Calu3 (cell line): ENCODE results near the gene GPR137B. TPM values are rescaled to one million over a fixed set of nuclear protein-coding genes. Genes with fewer than 3 reads are reported as not detected.

ENCODE experiments used
- BruUV-seq: library from RNA; stranded (reverse); fragments of 400-500 nt; replicated peaks from 2 replicates; lab custom pipeline; 2021; lab: Mats Ljungman, UMichigan
- CTCF ChIA-PET: fragments of 300-600 bp; sonication (Branson Sonifier 250); formaldehyde crosslinking; loops from one replicate; lab custom pipeline; 2022; ENCODE audit warnings: antibody characterized with exemption; lab: Charles Lee
- DNase-seq: peaks from one replicate; pipeline ENCODE4 v3.0.0; 2022
- H3K27ac Mint-ChIP-seq: one replicate; pipeline ENCODE4 v1.8.0; 2022; ENCODE audit warnings: mixed read lengths; ENCODE audit not compliant: unreplicated experiment
- H3K27me3 Mint-ChIP-seq: one replicate; pipeline ENCODE4 v1.8.0; 2022; ENCODE audit warnings: mixed read lengths; ENCODE audit not compliant: unreplicated experiment
- H3K36me3 Mint-ChIP-seq: one replicate; pipeline ENCODE4 v1.8.0; 2022; ENCODE audit warnings: mild to moderate bottlenecking, moderate library complexity, mixed read lengths; ENCODE audit not compliant: insufficient read depth, unreplicated experiment
- H3K4me1 Mint-ChIP-seq: one replicate; pipeline ENCODE4 v1.8.0; 2022; ENCODE audit warnings: mild to moderate bottlenecking, low read depth, mixed read lengths; ENCODE audit not compliant: unreplicated experiment
- H3K4me3 Mint-ChIP-seq: one replicate; pipeline ENCODE4 v1.8.0; 2022; ENCODE audit warnings: mild to moderate bottlenecking, low read depth, moderate library complexity, mixed read lengths; ENCODE audit not compliant: unreplicated experiment
- H3K9me3 Mint-ChIP-seq: one replicate; pipeline ENCODE4 v1.8.0; 2022; ENCODE audit warnings: low read depth, mixed read lengths; ENCODE audit not compliant: unreplicated experiment
- CTCF ChIP-seq: fragments of 200-600 bp; IDR thresholded peaks from one replicate; pipeline ENCODE4 v1.8.0; 2022; ENCODE audit warnings: antibody characterized with exemption; ENCODE audit not compliant: unreplicated experiment
- intact Hi-C: fragments of 100-400 bp; cut with micrococcal nuclease; formaldehyde crosslinking; loops from one replicate; pipeline ENCODE4 v1.10.0; 2022; ENCODE audit not compliant: unreplicated experiment
- total RNA-seq: library from RNA; stranded (reverse); gene quantifications from 2 replicates; pipeline ENCODE4 v1.2.3, GENCODE V29; 2022

The GPR137B gene
- total RNA-seq, 1 experiment from 2014 or later, result 11.4 TPM

GRCh38 chr1:236137285-236137852, 5.0 kb upstream of the GPR137B start:
- no TSS peak for BruUV-seq
- no peak for TF ChIP-seq CTCF
- H3K9me3 Mint-ChIP-seq, result no peaks in the 10 kb centered on the region
- peaks cover 14% of the 10 kb centered on the region for H3K36me3 Mint-ChIP-seq
- peaks cover 91% of the 10 kb centered on the region for H3K27me3 Mint-ChIP-seq
- peaks cover 13% of the 10 kb centered on the region for H3K4me1 Mint-ChIP-seq
- CTCF ChIA-PET, result interaction anchor here (0.7 kb wide), 1 partner anchor 389 kb away, joined by 3 read pairs; no protein-coding TSS in a partner anchor
- intact Hi-C loops, result no loop called here
- no peak overlapping the region for H3K4me3 Mint-ChIP-seq
- H3K27ac Mint-ChIP-seq, result no peak overlapping the region
- DNase-seq, result no peak

- Mint-ChIP-seq H3K4me3 (no peak overlapping the region), H3K36me3 (peaks cover 25% of the 10 kb centered on the region), H3K4me1 (peaks cover 21% of the 10 kb centered on the region), H3K27ac (no peak overlapping the region), H3K27me3 (peaks cover 79% of the 10 kb centered on the region), H3K9me3 (no peaks in the 10 kb centered on the region)
- TF ChIP-seq CTCF, result no peak
- CTCF ChIA-PET, result no interaction called here
- DNase-seq, result no peak
- no TSS peak for BruUV-seq
- intact Hi-C loops, result no loop called here
Measured at GRCh38 chr1:236139495-236139894, 2.8 kb upstream of the GPR137B start.

- Mint-ChIP-seq H3K9me3 (no peaks in the 10 kb centered on the region), H3K4me3 (peak overlapping the region; percentile 95), H3K36me3 (peaks cover 25% of the 10 kb centered on the region), H3K27ac (no peak overlapping the region), H3K27me3 (peaks cover 66% of the 10 kb centered on the region), H3K4me1 (peaks cover 21% of the 10 kb centered on the region)
- BruUV-seq, result no TSS peak
- intact Hi-C loops, result loop anchor here (10.0 kb wide), 1 partner anchor 144 kb away; the partner anchor contains the start of gene ERO1B
- CTCF ChIA-PET, result no interaction called here
- no peak for DNase-seq
- no peak for TF ChIP-seq CTCF
Measured at GRCh38 chr1:236140705-236141446, 1.5 kb upstream of the GPR137B start.

- TF ChIP-seq CTCF, result no peak
- H3K36me3 Mint-ChIP-seq, result peaks cover 25% of the 10 kb centered on the region
- CTCF ChIA-PET, result no interaction called here
- no TSS peak for BruUV-seq
- no peaks in the 10 kb centered on the region for H3K9me3 Mint-ChIP-seq
- H3K4me3 Mint-ChIP-seq, result peak overlapping the region; percentile 95
- DNase-seq, result peak; percentile 42
- H3K27me3 Mint-ChIP-seq, result peaks cover 64% of the 10 kb centered on the region
- no peak overlapping the region for H3K27ac Mint-ChIP-seq
- peaks cover 21% of the 10 kb centered on the region for H3K4me1 Mint-ChIP-seq
- intact Hi-C loops, result loop anchor here (10.0 kb wide), 1 partner anchor 143 kb away; the partner anchor contains the start of gene ERO1B
Measured at GRCh38 chr1:236141447-236142252, 689 bp upstream of the GPR137B start.
